Nephron (organoid): ENCODE results near the gene IFNA21.
"Not testable (repeated sequence)": the region's sequence is repeated elsewhere in the genome, so short reads cannot be mapped to it uniquely, and the experiment has no call there.

ENCODE experiments used
- H3K27ac Mint-ChIP-seq, 3 experiments: 2 replicates each; pipeline ENCODE4 v1.8.0; 2020; ENCODE audit warnings: mixed read lengths in 3 of 3, mild to moderate bottlenecking in 2 of 3, moderate library complexity in 1 of 3
- H3K27me3 Mint-ChIP-seq: 2 replicates; pipeline ENCODE4 v1.8.0; 2021; ENCODE audit warnings: low read depth, mild to moderate bottlenecking, moderate library complexity, mixed read lengths
- H3K36me3 Mint-ChIP-seq: 2 replicates; pipeline ENCODE4 v1.8.0; 2020; ENCODE audit warnings: low read depth, mixed read lengths
- H3K4me1 Mint-ChIP-seq: 2 replicates; pipeline ENCODE4 v1.8.0; 2020; ENCODE audit warnings: mixed read lengths
- H3K4me3 Mint-ChIP-seq, 3 experiments: 2 replicates each; pipeline ENCODE4 v1.8.0; 2020; ENCODE audit warnings: mild to moderate bottlenecking in 3 of 3, mixed read lengths in 3 of 3, moderate library complexity in 2 of 3
- H3K9me3 Mint-ChIP-seq: 2 replicates; pipeline ENCODE4 v1.8.0; 2020; ENCODE audit warnings: mixed read lengths
- CTCF ChIP-seq, 3 experiments: fragments of 200-600 bp; sonication (generic); IDR thresholded peaks; one replicate each; pipeline ENCODE4 v1.5.0; 2021; ENCODE audit warnings: antibody characterized with exemption in 3 of 3; ENCODE audit not compliant: unreplicated experiment in 3 of 3

IFNA21 gene

DNA sequence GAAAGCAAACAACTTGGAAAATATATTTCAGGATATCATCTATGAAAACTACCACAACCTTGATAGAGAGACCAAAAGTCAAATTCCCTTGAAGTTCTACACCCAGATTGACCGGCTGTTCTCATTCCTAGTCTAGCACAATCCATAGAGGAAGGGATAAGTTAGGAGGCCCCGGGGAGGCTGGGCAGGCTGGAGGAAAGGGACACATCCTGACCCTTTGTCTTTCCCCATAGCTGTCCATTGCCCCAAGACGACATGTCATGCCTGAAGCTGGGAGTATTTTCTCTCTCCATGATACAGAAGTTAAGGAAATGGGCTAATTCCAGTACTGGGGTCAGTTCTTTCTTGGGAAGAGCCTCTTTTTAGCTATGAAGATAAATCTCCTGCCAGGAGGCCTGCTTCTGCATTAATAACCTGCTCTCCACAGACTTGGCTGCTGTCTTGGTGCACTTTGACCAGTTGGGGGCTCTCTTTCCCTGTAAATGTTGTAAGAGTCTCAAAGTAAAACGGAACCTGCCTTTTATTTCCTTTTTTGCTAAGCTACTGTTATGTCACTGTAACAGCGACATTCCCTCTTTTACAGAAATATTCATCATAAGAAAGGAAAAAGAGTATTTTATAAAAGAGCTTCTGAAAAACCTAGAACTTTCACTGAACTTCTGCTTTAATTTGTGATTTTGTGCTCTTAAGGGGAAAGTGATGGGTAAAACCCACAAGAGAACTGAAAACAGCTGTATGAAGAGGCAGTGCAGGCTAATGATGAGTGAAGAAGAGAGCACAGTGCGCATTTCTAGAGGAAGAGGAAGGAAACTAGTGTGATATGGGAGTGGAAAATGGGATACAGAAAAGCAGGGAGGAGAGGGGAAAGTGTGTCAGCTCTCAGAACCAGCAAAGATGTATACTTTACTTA is 28.7 kb upstream of the IFNA21 start:
- H3K9me3 Mint-ChIP-seq, H3K4me3 Mint-ChIP-seq, H3K4me1 Mint-ChIP-seq, H3K36me3 Mint-ChIP-seq, H3K27me3 Mint-ChIP-seq, H3K27ac Mint-ChIP-seq: not testable (repeated sequence)
- peak; percentile 23 to 52 (median 48) for TF ChIP-seq CTCF (IDR thresholded peaks at IDR 0.05; ENCODE audit: unreplicated experiment in 3 of 3)

DNA sequence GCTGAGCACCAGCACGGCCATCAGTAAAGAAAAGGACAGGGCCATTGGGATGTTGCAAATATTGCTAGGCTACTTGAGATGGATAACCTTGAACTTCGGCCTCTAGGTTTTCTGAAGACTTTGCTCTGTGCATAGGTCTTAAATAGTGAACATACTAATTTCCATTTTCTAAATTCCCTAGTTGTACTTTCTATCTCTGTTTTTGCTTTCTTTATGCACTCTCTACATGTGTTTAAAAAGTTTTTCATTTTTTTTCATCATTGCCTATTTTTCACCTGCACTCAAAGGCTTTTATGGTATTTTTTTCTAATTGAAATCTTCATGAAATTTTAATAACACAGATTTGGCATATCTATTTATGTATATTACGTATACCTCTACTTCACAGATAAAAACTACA is 21.0 kb upstream of the IFNA21 start, which contains the start of gene IFNA4:
Gene IFNA4 (minus strand): TSS at position 101 of the 400 bp plus-strand sequence. CDS start 56 bp downstream, at position 45.
- H3K36me3 Mint-ChIP-seq, H3K4me3 Mint-ChIP-seq, H3K4me1 Mint-ChIP-seq, H3K27me3 Mint-ChIP-seq, H3K9me3 Mint-ChIP-seq, H3K27ac Mint-ChIP-seq: not testable (repeated sequence)

DNA sequence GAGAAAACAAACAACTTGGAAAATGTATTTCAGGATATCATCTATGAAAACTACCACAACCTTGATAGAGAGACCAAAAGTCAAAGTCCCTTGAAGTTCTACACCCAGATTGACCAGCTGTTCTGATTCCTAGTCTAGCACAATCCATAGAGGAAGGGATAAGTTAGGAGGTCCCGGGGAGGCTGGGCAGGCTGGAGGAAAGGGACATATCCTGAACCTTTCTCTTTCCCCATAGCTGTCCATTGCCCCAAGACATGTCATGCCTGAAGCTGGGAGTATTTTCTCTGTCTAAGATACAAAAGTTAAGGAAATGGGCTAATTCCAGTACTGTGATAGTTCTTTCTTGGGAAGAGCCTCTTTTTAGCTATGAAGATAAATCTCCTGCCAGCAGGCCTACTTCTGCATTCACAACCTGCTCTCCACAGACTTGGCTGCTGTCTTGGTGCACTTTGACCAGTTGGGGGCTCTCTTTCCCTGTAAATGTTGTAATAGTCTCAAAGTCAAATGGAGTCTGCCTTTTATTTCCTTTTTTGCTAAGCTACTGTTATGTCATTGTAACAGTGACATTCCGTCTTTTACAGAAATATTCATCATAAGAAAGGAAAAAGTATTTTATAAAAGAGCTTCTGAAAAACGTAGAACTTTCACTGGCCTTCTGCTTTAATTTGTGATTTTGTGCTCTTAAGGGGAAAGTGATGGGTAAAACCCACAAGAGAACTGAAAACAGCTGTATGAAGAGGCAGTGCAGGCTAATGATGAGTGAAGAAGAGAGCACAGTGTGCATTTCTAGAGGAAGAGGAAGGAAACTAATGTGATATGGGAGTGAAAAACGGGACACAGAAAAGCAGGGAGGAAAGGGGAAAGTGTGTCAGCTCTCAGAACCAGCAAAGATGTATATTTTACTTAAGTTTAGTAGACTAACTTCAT is 16.6 kb upstream of the IFNA21 start:
- not testable (repeated sequence) for H3K4me1 Mint-ChIP-seq

DNA sequence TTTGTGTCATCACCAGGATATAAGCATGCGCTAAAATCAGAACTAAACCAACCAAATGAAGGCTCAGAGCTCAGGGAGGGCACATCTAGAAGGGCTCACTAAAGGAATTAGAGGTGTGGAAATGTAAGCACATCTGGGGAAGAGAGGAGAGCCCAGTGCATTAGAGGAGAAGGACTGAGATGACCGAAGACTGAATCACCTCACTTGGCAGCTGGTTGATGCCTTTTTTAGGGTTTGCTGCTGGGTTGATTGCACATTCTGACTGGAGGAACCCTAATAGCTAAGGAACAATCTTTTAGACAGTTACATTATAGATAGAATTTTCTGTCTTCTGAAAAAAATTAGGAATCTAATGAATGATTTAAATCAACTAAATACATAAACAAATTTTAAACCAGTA is 8.2 kb upstream of the IFNA21 start:
- Mint-ChIP-seq H3K27me3 (no peaks in the 10 kb centered on the region), H3K4me1 (no peaks in the 10 kb centered on the region), H3K27ac (no peak overlapping the region), H3K36me3 (no peaks in the 10 kb centered on the region), H3K4me3 (no peak overlapping the region), H3K9me3 (no peaks in the 10 kb centered on the region)
- no peak for TF ChIP-seq CTCF (IDR thresholded peaks at IDR 0.05; ENCODE audit: unreplicated experiment in 3 of 3)

More for the DNA sequence above, 16.6 kb upstream of the IFNA21 start:
- H3K27ac Mint-ChIP-seq, H3K36me3 Mint-ChIP-seq, H3K27me3 Mint-ChIP-seq, H3K4me3 Mint-ChIP-seq, H3K9me3 Mint-ChIP-seq: not testable (repeated sequence)
- TF ChIP-seq CTCF (IDR thresholded peaks at IDR 0.05; ENCODE audit: unreplicated experiment in 3 of 3): peak; percentile 11 to 44 (median 26)

- Mint-ChIP-seq H3K4me1 (no peaks in the 10 kb centered on the region), H3K9me3 (no peaks in the 10 kb centered on the region), H3K27me3 (no peaks in the 10 kb centered on the region), H3K27ac (no peak overlapping the region), H3K36me3 (no peaks in the 10 kb centered on the region), H3K4me3 (no peak overlapping the region)
- no peak for TF ChIP-seq CTCF (IDR thresholded peaks at IDR 0.05; ENCODE audit: unreplicated experiment in 3 of 3)
These were observed 5.7 kb upstream of the IFNA21 start for GRCh38 chr9:21172156-21172555.

DNA sequence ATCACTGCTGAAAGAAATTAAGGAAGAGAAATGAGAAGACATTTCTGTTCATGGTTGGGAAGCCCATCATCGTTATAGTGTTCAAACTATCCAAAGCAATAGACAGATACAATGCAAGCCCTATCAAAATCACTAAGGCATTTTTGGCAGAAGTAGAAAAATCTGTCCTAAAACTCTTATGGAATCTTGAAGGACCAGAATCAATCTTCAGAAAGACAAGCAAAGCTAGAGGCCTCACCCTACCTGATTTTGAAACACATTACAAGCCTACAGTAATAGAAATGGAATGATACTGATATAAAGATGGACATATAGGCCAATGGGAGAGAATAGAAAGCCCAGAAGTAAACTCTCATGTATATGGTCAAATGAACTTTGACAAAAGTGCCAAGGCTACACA is 4.9 kb upstream of the IFNA21 start:
- Mint-ChIP-seq H3K9me3 (no peaks in the 10 kb centered on the region), H3K36me3 (no peaks in the 10 kb centered on the region), H3K27ac (no peak overlapping the region), H3K27me3 (no peaks in the 10 kb centered on the region), H3K4me3 (no peak overlapping the region), H3K4me1 (no peaks in the 10 kb centered on the region)
- TF ChIP-seq CTCF (IDR thresholded peaks at IDR 0.05; ENCODE audit: unreplicated experiment in 3 of 3): no peak
